GM23338 (cell line): ENCODE measurements around the gene DLG3. TPM values are rescaled to one million over a fixed set of nuclear protein-coding genes. Genes with fewer than 3 reads are reported as not detected.

Experiments
- ATAC-seq: fragments of 200-7000 bp; cut with Tn5 transposase; 3 replicates; pipeline ENCODE4 v1.9.1; 2020
- DNase-seq: peaks from one replicate; pipeline ENCODE4 v3.0.0-alpha.2; 2015; ENCODE audit warnings: low spot score
- H2AFZ ChIP-seq: fragments of 200-600 bp; sonication (generic); 2 replicates; pipeline ENCODE4 v1.8.0; 2016; ENCODE audit warnings: antibody characterized with exemption, mild to moderate bottlenecking, moderate library complexity
- H3F3A ChIP-seq: fragments of 200-600 bp; sonication (generic); replicated peaks from 2 replicates; pipeline ENCODE4 v1.8.0; 2017; ENCODE audit warnings: antibody characterized with exemption, mixed run types, low read depth
- H3K27ac ChIP-seq: fragments of 200-600 bp; sonication (generic); 2 replicates; pipeline ENCODE4 v1.6.1; 2016; ENCODE audit warnings: low read depth
- H3K27me3 ChIP-seq: fragments of 200-600 bp; sonication (generic); 2 replicates; pipeline ENCODE4 v1.8.0; 2016; ENCODE audit warnings: mild to moderate bottlenecking, mixed run types, moderate library complexity; ENCODE audit not compliant: insufficient read depth
- H3K36me3 ChIP-seq: fragments of 200-600 bp; sonication (generic); 2 replicates; pipeline ENCODE4 v1.8.0; 2016; ENCODE audit warnings: mild to moderate bottlenecking; ENCODE audit not compliant: insufficient read depth
- H3K4me1 ChIP-seq: fragments of 200-600 bp; sonication (generic); 2 replicates; pipeline ENCODE4 v1.8.0; 2016; ENCODE audit warnings: mild to moderate bottlenecking, moderate library complexity; ENCODE audit not compliant: insufficient read depth
- H3K4me2 ChIP-seq: fragments of 200-600 bp; sonication (generic); 2 replicates; pipeline ENCODE4 v1.7.1; 2017; ENCODE audit warnings: mixed run types
- H3K4me3 ChIP-seq: fragments of 200-600 bp; sonication (generic); 2 replicates; pipeline ENCODE4 v1.6.1; 2016; ENCODE audit warnings: mixed run types
- H3K79me2 ChIP-seq: fragments of 200-600 bp; sonication (generic); replicated peaks from 2 replicates; pipeline ENCODE4 v1.8.0; 2017; ENCODE audit warnings: mild to moderate bottlenecking; ENCODE audit not compliant: insufficient read depth
- H3K9me2 ChIP-seq: fragments of 200-600 bp; sonication (generic); 2 replicates; pipeline ENCODE4 v1.8.0; 2017; ENCODE audit not compliant: insufficient read depth
- H4K20me1 ChIP-seq: fragments of 200-600 bp; sonication (generic); replicated peaks from 2 replicates; pipeline ENCODE4 v1.8.0; 2017; ENCODE audit warnings: mild to moderate bottlenecking; ENCODE audit not compliant: insufficient read depth
- H3K27ac Mint-ChIP-seq: 2 replicates; pipeline ENCODE4 v1.8.0; 2020; ENCODE audit warnings: inconsistent platforms, mild to moderate bottlenecking, moderate library complexity, mixed read lengths
- H3K27me3 Mint-ChIP-seq: 3 replicates; pipeline ENCODE4 v1.8.0; 2022; ENCODE audit warnings: low read depth, mild to moderate bottlenecking, moderate library complexity, mixed read lengths, inconsistent platforms; ENCODE audit not compliant: insufficient read depth, poor library complexity
- H3K36me3 Mint-ChIP-seq: 3 replicates; pipeline ENCODE4 v1.8.0; 2021; ENCODE audit warnings: low read depth, mild to moderate bottlenecking, inconsistent platforms, moderate library complexity, mixed read lengths
- H3K4me1 Mint-ChIP-seq: 3 replicates; pipeline ENCODE4 v1.8.0; 2020; ENCODE audit warnings: mild to moderate bottlenecking, inconsistent platforms, mixed read lengths
- H3K4me3 Mint-ChIP-seq: 3 replicates; pipeline ENCODE4 v1.8.0; 2021; ENCODE audit warnings: moderate library complexity, mild to moderate bottlenecking, inconsistent platforms, mixed read lengths
- H3K9me3 Mint-ChIP-seq: 3 replicates; pipeline ENCODE4 v1.8.0; 2020; ENCODE audit warnings: moderate library complexity, mild to moderate bottlenecking, inconsistent platforms, mixed read lengths
- EZH2 ChIP-seq: fragments of 200-600 bp; sonication (generic); IDR thresholded peaks from one replicate; pipeline ENCODE4 v1.8.0; 2017; ENCODE audit warnings: antibody characterized with exemption, mild to moderate bottlenecking, low read depth; ENCODE audit not compliant: unreplicated experiment
- POLR2AphosphoS5 ChIP-seq: IDR thresholded peaks from 2 replicates; pipeline ENCODE4 v1.6.1; 2016; ENCODE audit warnings: antibody characterized with exemption, low read depth
- REST ChIP-seq: IDR thresholded peaks from one replicate; pipeline ENCODE4 v1.6.1; 2018; ENCODE audit warnings: antibody characterized with exemption; ENCODE audit not compliant: unreplicated experiment
- ZNF462 ChIP-seq: fragments of 250-450 bp; sonication (Bioruptor Pico); IDR thresholded peaks from 2 replicates; pipeline ENCODE4 v1.5.0; 2020; ENCODE audit warnings: mild to moderate bottlenecking, moderate library complexity
- polyA plus RNA-seq: library from polyadenylated mRNA; unstranded; fragments of >200 nt; fragmentation: Nextera tagmentation; extraction: Ambion mirVana; gene quantifications from 2 replicates; pipeline ENCODE4 v1.2.1, GENCODE V29; 2016
- total RNA-seq: library from RNA; depleted of rRNA; stranded (reverse); fragments of >200 nt; shearing (Covaris generic); gene quantifications from 2 replicates; pipeline ENCODE4 v1.2.3, GENCODE V29; 2014

DLG3 gene
- total and polyA plus RNA-seq, 2 experiments from 2014 or later = 13.0 to 61.8 TPM

- Mint-ChIP-seq H3K4me1 (peaks cover 3% of the 10 kb centered on the region; the same call in 2 of the 3 replicates), H3K27ac (no peak overlapping the region), H3K36me3 (no peaks in the 10 kb centered on the region), H3K27me3 (no peaks in the 10 kb centered on the region), H3K4me3 (no peak overlapping the region), H3K9me3 (no peaks in the 10 kb centered on the region; the same call in 2 of the 3 replicates)
- Histone ChIP-seq H3K79me2 (no peaks in the 10 kb centered on the region), H3K4me1 (no peaks in the 10 kb centered on the region), H3K27me3 (no peaks in the 10 kb centered on the region), H4K20me1 (no peaks in the 10 kb centered on the region), H3K27ac (no peak overlapping the region), H2AFZ (no peak overlapping the region), H3K36me3 (no peaks in the 10 kb centered on the region), H3K4me2 (no peak overlapping the region), H3F3A (no peaks in the 10 kb centered on the region), H3K9me2 (no peaks in the 10 kb centered on the region), H3K4me3 (no peak overlapping the region)
- TF ChIP-seq ZNF462 (CRISPR knock-in tag) = no peak
- no peak for TF ChIP-seq POLR2AphosphoS5
- no peak for TF ChIP-seq EZH2
- no peak for TF ChIP-seq REST
- no peak for ATAC-seq
- DNase-seq = no peak
Measured at GRCh38 chrX:70554523-70554922, 109.9 kb downstream of the DLG3 start.
